Astrocyte (in vitro differentiated cells and primary cell): ENCODE measurements around the gene CDK2. TPM values are rescaled to one million over a fixed set of nuclear protein-coding genes. Genes with fewer than 3 reads are reported as not detected.
A peak's percentile ranks its signal among the peaks of the same experiment; 100 is the strongest.

Source experiments
- DNase-seq: peaks from one replicate; pipeline ENCODE4 v3.0.0-alpha.2; 2010; ENCODE audit warnings: low read depth
- FAIRE-seq: peaks from 2 replicates; lab custom pipeline; 2011; peaks lifted over from hg19 to GRCh38; lab: Jason Lieb, UNC
- H2AFZ ChIP-seq: 2 replicates; pipeline ENCODE4 v1.6.0; 2012; ENCODE audit warnings: low read depth, low read length, inconsistent platforms
- H3K27ac ChIP-seq: 2 replicates; pipeline ENCODE4 v1.5.1; 2011; ENCODE audit warnings: low read depth, low read length, inconsistent platforms
- H3K27me3 ChIP-seq: 2 replicates; pipeline ENCODE4 v1.6.0; 2011; ENCODE audit warnings: low read length, inconsistent platforms; ENCODE audit not compliant: insufficient read depth
- H3K36me3 ChIP-seq: 2 replicates; pipeline ENCODE4 v1.5.1; 2011; ENCODE audit warnings: low read length, inconsistent platforms; ENCODE audit not compliant: insufficient read depth
- H3K4me1 ChIP-seq: 2 replicates; pipeline ENCODE4 v1.5.1; 2011; ENCODE audit warnings: low read length, inconsistent platforms; ENCODE audit not compliant: insufficient read depth
- H3K4me2 ChIP-seq: 2 replicates; pipeline ENCODE4 v1.6.0; 2012; ENCODE audit warnings: low read length, inconsistent platforms
- H3K4me3 ChIP-seq: 2 replicates; pipeline ENCODE4 v1.5.1; 2011; ENCODE audit warnings: low read depth, mild to moderate bottlenecking, low read length, inconsistent platforms; ENCODE audit not compliant: insufficient read depth
- H3K79me2 ChIP-seq: 2 replicates; pipeline ENCODE4 v1.6.0; 2012; ENCODE audit warnings: mild to moderate bottlenecking, low read length, inconsistent platforms; ENCODE audit not compliant: insufficient read depth
- H3K9ac ChIP-seq: 2 replicates; pipeline ENCODE4 v1.6.0; 2012; ENCODE audit warnings: mild to moderate bottlenecking, low read length, inconsistent platforms
- H3K9me3 ChIP-seq: 2 replicates; pipeline ENCODE4 v1.5.1; 2012; ENCODE audit warnings: low read depth, mild to moderate bottlenecking, low read length, inconsistent platforms; ENCODE audit not compliant: insufficient read depth
- H4K20me1 ChIP-seq: 2 replicates; pipeline ENCODE4 v1.6.0; 2012; ENCODE audit warnings: low read length, inconsistent platforms; ENCODE audit not compliant: insufficient read depth
- H3K27ac Mint-ChIP-seq: one replicate; pipeline ENCODE4 v1.8.0; 2021; ENCODE audit warnings: mild to moderate bottlenecking, mixed read lengths; ENCODE audit not compliant: unreplicated experiment
- H3K27me3 Mint-ChIP-seq: one replicate; pipeline ENCODE4 v1.8.0; 2021; ENCODE audit warnings: low read depth, mixed read lengths; ENCODE audit not compliant: unreplicated experiment
- H3K36me3 Mint-ChIP-seq: one replicate; pipeline ENCODE4 v1.8.0; 2021; ENCODE audit warnings: low read depth, mixed read lengths; ENCODE audit not compliant: unreplicated experiment
- H3K4me1 Mint-ChIP-seq: one replicate; pipeline ENCODE4 v1.8.0; 2021; ENCODE audit warnings: low read depth, mixed read lengths; ENCODE audit not compliant: unreplicated experiment
- H3K4me3 Mint-ChIP-seq: one replicate; pipeline ENCODE4 v1.8.0; 2021; ENCODE audit warnings: mild to moderate bottlenecking, moderate library complexity, mixed read lengths; ENCODE audit not compliant: unreplicated experiment
- H3K9me3 Mint-ChIP-seq: one replicate; pipeline ENCODE4 v1.8.0; 2021; ENCODE audit warnings: mild to moderate bottlenecking, mixed read lengths; ENCODE audit not compliant: unreplicated experiment
- EZH2 ChIP-seq: IDR thresholded peaks from 2 replicates; pipeline ENCODE4 v1.6.1; 2012; ENCODE audit warnings: mild to moderate bottlenecking, low read length, inconsistent platforms; ENCODE audit not compliant: insufficient read depth
- total RNA-seq: library from RNA; stranded (reverse); gene quantifications from 2 replicates; pipeline ENCODE4 v1.2.1, GENCODE V29; 2021
- TF ChIP-seq, protein P1 (sequence below): IDR thresholded peaks from 2 replicates; pipeline ENCODE4 v1.5.1; 2011; ENCODE audit warnings: low read depth, mild to moderate bottlenecking, inconsistent platforms, low read length, moderate library complexity; ENCODE audit not compliant: insufficient read depth

Gene CDK2
- total RNA-seq, 1 donor from 2014 or later, result 44.3 TPM

DNA sequence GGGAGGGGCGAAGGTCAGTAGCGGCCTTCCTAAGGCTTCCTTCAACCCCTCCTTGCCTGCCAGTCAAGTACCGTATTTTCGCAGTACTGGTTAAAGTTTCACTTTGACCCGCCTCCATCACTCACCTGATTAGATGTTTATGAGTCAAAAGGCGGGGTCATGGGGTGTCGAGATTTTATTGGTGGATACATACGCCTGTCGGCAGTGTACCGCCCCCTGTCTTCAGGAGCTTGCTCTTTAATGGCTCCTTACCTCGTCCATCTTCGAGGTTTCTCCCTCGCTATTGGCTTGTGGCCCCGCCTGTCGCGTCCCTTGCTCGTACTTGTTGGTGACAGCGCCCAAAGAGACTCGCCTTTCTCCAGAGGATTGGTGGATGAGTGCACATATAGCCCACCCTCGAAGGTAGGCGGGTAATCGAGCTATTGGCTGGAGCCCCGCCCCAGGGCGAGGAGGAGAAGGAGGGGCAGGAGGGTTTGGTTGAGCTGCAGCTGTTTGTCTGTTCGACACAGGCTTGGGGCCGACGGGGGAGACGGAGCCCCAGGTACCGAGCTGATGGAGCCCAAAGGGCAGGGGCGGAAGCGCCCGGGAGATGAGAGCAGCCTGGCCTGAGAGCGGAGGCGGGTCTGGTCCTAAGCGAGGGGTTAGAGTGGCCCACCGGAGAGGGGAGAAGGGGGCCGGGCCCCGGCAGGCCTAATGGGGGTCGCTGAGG, 7.1 kb downstream of the CDK2 start, which contains the start of gene RAB5B:
Gene RAB5B, plus strand, starts transcription at position 480 of the 709 bp plus-strand sequence. CDS start 12,883 bp downstream, outside the sequence.
- peak; percentile 83 for FAIRE-seq
- H3K27ac Mint-ChIP-seq, result no peak within 1 kb of the TSS
- H3K4me1 Mint-ChIP-seq, result peaks cover 17% of the 10 kb centered on the region
- H3K9me3 Mint-ChIP-seq, result no peaks in the 10 kb centered on the region
- no peaks in the 10 kb centered on the region for H3K27me3 Mint-ChIP-seq
- H3K27me3 ChIP-seq, result no peaks in the 10 kb centered on the region
- peak within 1 kb of the TSS; percentile 93 for H3K27ac ChIP-seq
- H3K4me3 Mint-ChIP-seq, result no peak within 1 kb of the TSS
- DNase-seq, result peak; percentile 100
- H3K4me3 ChIP-seq, result peak within 1 kb of the TSS; percentile 77
- H3K4me2 ChIP-seq, result peak within 1 kb of the TSS; percentile 98
- peaks cover 5% of the 10 kb centered on the region for H3K36me3 Mint-ChIP-seq
- H3K9me3 ChIP-seq, result no peaks in the 10 kb centered on the region
- H3K79me2 ChIP-seq, result peaks cover 46% of the 10 kb centered on the region
- no peak for TF ChIP-seq EZH2
- TF ChIP-seq, protein P1, sequence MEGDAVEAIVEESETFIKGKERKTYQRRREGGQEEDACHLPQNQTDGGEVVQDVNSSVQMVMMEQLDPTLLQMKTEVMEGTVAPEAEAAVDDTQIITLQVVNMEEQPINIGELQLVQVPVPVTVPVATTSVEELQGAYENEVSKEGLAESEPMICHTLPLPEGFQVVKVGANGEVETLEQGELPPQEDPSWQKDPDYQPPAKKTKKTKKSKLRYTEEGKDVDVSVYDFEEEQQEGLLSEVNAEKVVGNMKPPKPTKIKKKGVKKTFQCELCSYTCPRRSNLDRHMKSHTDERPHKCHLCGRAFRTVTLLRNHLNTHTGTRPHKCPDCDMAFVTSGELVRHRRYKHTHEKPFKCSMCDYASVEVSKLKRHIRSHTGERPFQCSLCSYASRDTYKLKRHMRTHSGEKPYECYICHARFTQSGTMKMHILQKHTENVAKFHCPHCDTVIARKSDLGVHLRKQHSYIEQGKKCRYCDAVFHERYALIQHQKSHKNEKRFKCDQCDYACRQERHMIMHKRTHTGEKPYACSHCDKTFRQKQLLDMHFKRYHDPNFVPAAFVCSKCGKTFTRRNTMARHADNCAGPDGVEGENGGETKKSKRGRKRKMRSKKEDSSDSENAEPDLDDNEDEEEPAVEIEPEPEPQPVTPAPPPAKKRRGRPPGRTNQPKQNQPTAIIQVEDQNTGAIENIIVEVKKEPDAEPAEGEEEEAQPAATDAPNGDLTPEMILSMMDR, result no peak
- H3K9ac ChIP-seq, result peak within 1 kb of the TSS; percentile 95
- peak within 1 kb of the TSS; percentile 70 for H2AFZ ChIP-seq
- peaks cover 2% of the 10 kb centered on the region for H3K36me3 ChIP-seq
- peaks cover 29% of the 10 kb centered on the region for H4K20me1 ChIP-seq
- peaks cover 12% of the 10 kb centered on the region for H3K4me1 ChIP-seq

GRCh38 chr12:55974308-55974730, 7.7 kb downstream of the CDK2 start:
- peak overlapping the region; percentile 87 for H3K27ac ChIP-seq
- H3K4me3 ChIP-seq, result peak overlapping the region; percentile 77
- H3K27me3 ChIP-seq, result no peaks in the 10 kb centered on the region
- Mint-ChIP-seq H3K27ac (no peak overlapping the region), H3K4me1 (peaks cover 20% of the 10 kb centered on the region), H3K4me3 (no peak overlapping the region), H3K27me3 (no peaks in the 10 kb centered on the region), H3K9me3 (no peaks in the 10 kb centered on the region), H3K36me3 (peaks cover 8% of the 10 kb centered on the region)
- no peaks in the 10 kb centered on the region for H3K9me3 ChIP-seq
- peak; percentile 44 for DNase-seq
- peak overlapping the region; percentile 95 for H3K9ac ChIP-seq
- peaks cover 5% of the 10 kb centered on the region for H3K36me3 ChIP-seq
- FAIRE-seq, result no peak
- peaks cover 12% of the 10 kb centered on the region for H3K4me1 ChIP-seq
- H3K79me2 ChIP-seq, result peaks cover 49% of the 10 kb centered on the region
- peak overlapping the region; percentile 93 for H3K4me2 ChIP-seq
- peak overlapping the region; percentile 35 for H2AFZ ChIP-seq
- TF ChIP-seq, protein P1, result no peak
- TF ChIP-seq EZH2, result no peak
- H4K20me1 ChIP-seq, result peaks cover 34% of the 10 kb centered on the region

DNA sequence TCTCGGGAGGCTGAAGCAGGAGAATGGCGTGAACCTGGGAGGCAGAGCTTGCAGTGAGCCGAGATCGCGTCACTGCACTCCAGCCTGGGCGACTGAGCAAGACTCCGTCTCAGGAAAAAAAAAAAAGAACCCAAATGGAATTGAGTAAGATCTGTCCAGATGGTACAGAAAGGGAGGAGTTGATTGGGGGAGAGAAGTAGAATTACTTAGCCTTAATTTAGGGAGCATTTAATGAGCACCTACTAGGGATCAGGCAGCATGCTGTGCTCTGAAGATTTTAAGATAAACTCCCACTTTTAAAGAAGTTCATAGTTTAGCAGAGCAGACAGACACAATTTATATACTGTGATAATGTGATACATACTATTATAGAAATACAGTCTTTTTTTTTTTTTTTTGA, 11.8 kb downstream of the CDK2 start:
- Histone ChIP-seq H3K4me3 (no peak overlapping the region), H3K4me1 (peaks cover 5% of the 10 kb centered on the region), H3K9ac (no peak overlapping the region), H3K9me3 (no peaks in the 10 kb centered on the region), H3K27me3 (no peaks in the 10 kb centered on the region), H3K79me2 (peaks cover 67% of the 10 kb centered on the region), H2AFZ (no peak overlapping the region), H3K4me2 (no peak overlapping the region), H4K20me1 (peaks cover 53% of the 10 kb centered on the region), H3K36me3 (peaks cover 17% of the 10 kb centered on the region), H3K27ac (no peak overlapping the region)
- no peak for TF ChIP-seq EZH2
- TF ChIP-seq, protein P1, result no peak
- Mint-ChIP-seq H3K36me3 (peaks cover 25% of the 10 kb centered on the region), H3K4me3 (no peak overlapping the region), H3K27me3 (no peaks in the 10 kb centered on the region), H3K4me1 (peaks cover 17% of the 10 kb centered on the region), H3K27ac (no peak overlapping the region), H3K9me3 (no peaks in the 10 kb centered on the region)
- DNase-seq, result no peak
- FAIRE-seq, result no peak
